NT2/D1 (cell line): ENCODE data around the gene RNLS.

Experiments used
- YY1 ChIP-seq: IDR thresholded peaks from 2 replicates; pipeline ENCODE4 v1.6.1; 2011; ENCODE audit not compliant: insufficient read length, insufficient read depth
- ZNF274 ChIP-seq: IDR thresholded peaks from 2 replicates; pipeline ENCODE4 v1.6.1; 2011; ENCODE audit warnings: mild to moderate bottlenecking, low read depth, low read length

DNA sequence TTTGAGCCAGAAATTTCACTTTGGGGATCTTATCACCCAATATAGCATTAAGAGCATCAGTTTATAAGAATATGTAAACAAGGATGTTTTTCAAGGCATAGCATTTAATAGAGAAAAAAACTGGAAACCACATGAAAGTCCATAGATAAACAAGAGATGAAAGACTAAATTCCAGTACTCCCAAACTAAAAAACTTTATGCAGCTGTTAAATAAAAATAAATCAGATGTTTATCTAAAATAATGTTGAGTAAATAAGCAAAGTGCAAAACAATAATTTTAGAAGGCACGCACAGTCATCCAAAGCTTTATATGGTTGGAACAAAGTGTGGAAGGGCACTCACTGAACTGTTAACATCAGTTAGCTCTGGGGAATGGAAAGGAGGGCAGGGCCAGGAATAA lies 21.0 kb downstream of the RNLS start:
- TF ChIP-seq YY1, result no peak
- TF ChIP-seq ZNF274, result no peak
